Right atrium auricular region (tissue), 2 donors: ENCODE data around the gene RHBDL3. TPM values are rescaled to one million over a fixed set of nuclear protein-coding genes. Genes with fewer than 3 reads are reported as not detected.

Source experiments
- DNase-seq: peaks from one replicate; pipeline ENCODE4 v3.0.0-alpha.2; 2019; ENCODE audit warnings: low spot score
- H3K27ac ChIP-seq, 2 donors: fragments of 200-600 bp; sonication (generic); 1 replicate in 1 of 2; 2 replicates in 1 of 2; pipeline ENCODE4 v1.5.1; 2016 to 2019
- H3K27me3 ChIP-seq, 2 donors: fragments of 200-600 bp; sonication (generic); one replicate each; pipeline versions ENCODE4 v1.5.1 to v1.6.0; 2017 to 2019
- H3K36me3 ChIP-seq: fragments of 200-600 bp; sonication (generic); one replicate; pipeline ENCODE4 v1.5.1; 2016
- H3K4me1 ChIP-seq, 2 donors: fragments of 200-600 bp; sonication (generic); one replicate each; pipeline versions ENCODE4 v1.5.1 to v1.6.0; 2017 to 2019
- H3K4me3 ChIP-seq, 2 donors: fragments of 200-600 bp; sonication (generic); 1 replicate in 1 of 2; 2 replicates in 1 of 2; pipeline ENCODE4 v1.5.1; 2017 to 2019; ENCODE audit warnings: mild to moderate bottlenecking in 1 of 2, moderate library complexity in 1 of 2
- H3K9me3 ChIP-seq, 2 donors: fragments of 200-600 bp; sonication (generic); one replicate each; pipeline ENCODE4 v1.5.1; 2019
- total RNA-seq, 2 donors: library from RNA; depleted of rRNA; stranded (reverse); fragments of >200 nt; gene quantifications; one replicate each; pipeline ENCODE4 v1.1.0, GENCODE V29; 2016
- TF ChIP-seq, protein P1 (sequence below), 2 donors: fragments of 200-600 bp; sonication (generic); IDR thresholded peaks; one replicate each; pipeline ENCODE4 v1.5.1; 2019; ENCODE audit warnings: antibody characterized with exemption in 2 of 2

The RHBDL3 gene
- total RNA-seq, 2 donors from 2014 or later: 18.0 to 19.2 TPM

DNA sequence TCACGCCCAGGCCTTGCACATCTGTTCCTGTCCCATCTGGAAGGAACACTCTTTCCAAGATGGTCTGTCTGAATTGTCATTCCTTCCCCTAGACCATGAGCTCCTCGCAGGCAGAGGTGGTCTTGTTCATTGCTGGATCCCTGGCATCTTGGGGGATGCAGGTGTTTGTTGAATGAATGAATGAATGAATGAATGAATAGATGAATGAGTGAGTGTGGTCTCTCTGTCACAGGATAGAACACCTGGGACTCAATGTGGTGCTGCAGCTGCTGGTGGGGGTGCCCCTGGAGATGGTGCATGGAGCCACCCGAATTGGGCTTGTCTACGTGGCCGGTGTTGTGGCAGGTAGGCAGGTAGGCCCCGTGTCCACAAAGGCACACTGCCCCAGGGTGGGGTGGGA lies 32.2 kb downstream of the RHBDL3 start:
- Histone ChIP-seq H3K9me3 (no peaks in the 10 kb centered on the region), H3K36me3 (no peaks in the 10 kb centered on the region), H3K27me3 (no peaks in the 10 kb centered on the region), H3K4me3 (no peak overlapping the region), H3K4me1 (peaks cover 0 to under 1% of the 10 kb centered on the region in 2 donors), H3K27ac (no peak overlapping the region)
- no peak for DNase-seq
- TF ChIP-seq, protein P1, sequence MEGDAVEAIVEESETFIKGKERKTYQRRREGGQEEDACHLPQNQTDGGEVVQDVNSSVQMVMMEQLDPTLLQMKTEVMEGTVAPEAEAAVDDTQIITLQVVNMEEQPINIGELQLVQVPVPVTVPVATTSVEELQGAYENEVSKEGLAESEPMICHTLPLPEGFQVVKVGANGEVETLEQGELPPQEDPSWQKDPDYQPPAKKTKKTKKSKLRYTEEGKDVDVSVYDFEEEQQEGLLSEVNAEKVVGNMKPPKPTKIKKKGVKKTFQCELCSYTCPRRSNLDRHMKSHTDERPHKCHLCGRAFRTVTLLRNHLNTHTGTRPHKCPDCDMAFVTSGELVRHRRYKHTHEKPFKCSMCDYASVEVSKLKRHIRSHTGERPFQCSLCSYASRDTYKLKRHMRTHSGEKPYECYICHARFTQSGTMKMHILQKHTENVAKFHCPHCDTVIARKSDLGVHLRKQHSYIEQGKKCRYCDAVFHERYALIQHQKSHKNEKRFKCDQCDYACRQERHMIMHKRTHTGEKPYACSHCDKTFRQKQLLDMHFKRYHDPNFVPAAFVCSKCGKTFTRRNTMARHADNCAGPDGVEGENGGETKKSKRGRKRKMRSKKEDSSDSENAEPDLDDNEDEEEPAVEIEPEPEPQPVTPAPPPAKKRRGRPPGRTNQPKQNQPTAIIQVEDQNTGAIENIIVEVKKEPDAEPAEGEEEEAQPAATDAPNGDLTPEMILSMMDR (IDR thresholded peaks at IDR 0.05): no peak

DNA sequence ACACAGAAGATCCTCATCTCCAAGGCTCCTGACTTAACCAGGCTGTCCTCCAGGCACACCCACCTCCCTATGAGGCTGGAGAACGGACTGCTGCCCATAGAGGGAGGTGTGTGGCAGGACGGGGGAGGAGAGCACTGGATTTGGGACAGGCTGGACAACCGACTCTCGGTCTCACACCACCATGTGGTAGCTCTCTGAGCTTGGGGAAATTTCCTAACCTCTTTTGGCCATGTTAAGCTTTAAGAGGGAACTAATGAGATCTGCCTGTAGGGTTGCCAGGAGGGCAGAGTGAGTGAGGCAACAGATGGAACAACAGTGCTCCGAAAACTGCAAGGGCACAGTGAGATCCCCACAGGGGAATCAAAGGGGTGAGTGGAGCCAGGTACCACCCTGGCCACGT lies 32.7 kb downstream of the RHBDL3 start:
- Histone ChIP-seq H3K36me3 (no peaks in the 10 kb centered on the region), H3K9me3 (no peaks in the 10 kb centered on the region), H3K27ac (no peak overlapping the region), H3K4me3 (no peak overlapping the region), H3K27me3 (no peaks in the 10 kb centered on the region), H3K4me1 (peaks cover 0 to 5% of the 10 kb centered on the region in 2 donors)
- TF ChIP-seq, protein P1 (IDR thresholded peaks at IDR 0.05): no peak
- DNase-seq: no peak

DNA sequence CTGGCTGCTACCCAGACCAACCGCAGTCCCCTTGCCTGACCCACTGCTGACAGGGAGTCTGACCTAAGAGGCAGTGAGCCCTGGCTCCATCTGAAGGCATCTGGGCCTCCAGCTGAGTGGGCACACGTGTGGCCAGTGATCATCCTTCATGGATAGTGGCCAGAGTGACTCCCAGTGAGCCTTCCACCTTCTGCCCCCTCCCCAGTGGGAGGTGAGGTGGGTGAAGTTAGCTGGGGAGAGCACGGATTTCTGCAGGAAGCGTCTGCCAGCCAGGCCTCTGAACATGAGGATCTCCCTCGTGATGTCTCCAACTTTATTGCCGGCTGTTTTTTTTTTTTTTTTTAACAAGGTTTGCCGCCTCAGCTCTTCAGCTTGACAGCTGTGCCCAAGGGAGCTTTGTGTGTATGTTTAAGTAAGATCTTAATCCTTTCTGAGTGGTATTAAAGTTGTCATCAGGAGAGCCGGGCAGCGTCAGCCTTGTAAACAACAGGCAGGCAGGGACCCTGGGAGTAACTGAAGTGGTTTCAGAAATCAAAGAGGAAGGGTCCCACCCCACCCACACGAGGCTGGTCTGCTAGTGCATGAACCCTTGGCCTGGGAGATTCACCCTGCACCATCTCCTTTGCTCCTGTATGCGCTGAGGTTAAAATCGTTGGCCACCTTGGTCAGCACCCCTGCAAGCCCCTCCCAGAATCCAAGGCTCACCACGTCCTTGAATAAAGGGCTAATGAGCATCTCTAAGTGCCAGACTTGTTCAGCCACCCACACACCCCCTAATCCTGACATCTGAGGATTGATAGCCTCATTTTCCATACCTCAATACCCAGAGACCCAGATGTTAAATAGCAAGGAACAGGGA lies 33.3 kb downstream of the RHBDL3 start:
- H3K36me3 ChIP-seq: no peaks in the 10 kb centered on the region
- TF ChIP-seq, protein P1 (IDR thresholded peaks at IDR 0.05): no peak
- H3K4me3 ChIP-seq: no peak overlapping the region
- no peak overlapping the region for H3K27ac ChIP-seq
- no peak for DNase-seq
- no peaks in the 10 kb centered on the region for H3K27me3 ChIP-seq
- H3K4me1 ChIP-seq: peaks cover 0 to 10% of the 10 kb centered on the region in 2 donors
- H3K9me3 ChIP-seq: no peaks in the 10 kb centered on the region

DNA sequence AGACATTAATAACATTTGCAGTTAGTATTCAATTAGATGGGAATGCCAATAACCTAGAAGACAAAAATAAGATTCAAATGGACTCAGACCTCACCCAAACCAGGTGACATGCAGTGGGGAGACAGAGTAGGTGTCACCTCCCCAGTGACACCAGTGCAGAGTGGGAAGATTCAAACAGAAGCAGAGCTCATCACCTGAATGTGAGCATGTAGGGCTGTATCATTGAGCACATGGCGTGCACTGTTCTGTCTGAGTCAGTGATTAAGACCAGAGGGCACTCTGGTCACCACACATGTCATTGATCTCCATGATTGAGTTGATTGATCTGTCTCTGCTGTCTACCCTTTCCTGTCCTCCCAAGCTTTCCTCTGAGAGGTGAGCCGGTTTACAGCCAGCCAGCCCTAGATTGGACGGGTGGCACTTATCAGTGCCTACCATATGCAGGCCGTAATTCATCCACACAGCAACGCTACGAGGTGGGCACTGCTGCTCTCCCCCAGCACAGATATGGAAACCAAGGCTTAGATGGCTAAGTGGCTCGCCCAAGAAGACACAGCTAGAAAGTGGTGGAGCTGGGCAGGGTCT lies 34.0 kb downstream of the RHBDL3 start:
- Histone ChIP-seq H3K36me3 (no peaks in the 10 kb centered on the region), H3K4me3 (no peak overlapping the region), H3K27ac (no peak overlapping the region), H3K4me1 (peaks cover 0 to 17% of the 10 kb centered on the region in 2 donors), H3K9me3 (no peaks in the 10 kb centered on the region), H3K27me3 (no peaks in the 10 kb centered on the region)
- TF ChIP-seq, protein P1 (IDR thresholded peaks at IDR 0.05): no peak
- no peak for DNase-seq

DNA sequence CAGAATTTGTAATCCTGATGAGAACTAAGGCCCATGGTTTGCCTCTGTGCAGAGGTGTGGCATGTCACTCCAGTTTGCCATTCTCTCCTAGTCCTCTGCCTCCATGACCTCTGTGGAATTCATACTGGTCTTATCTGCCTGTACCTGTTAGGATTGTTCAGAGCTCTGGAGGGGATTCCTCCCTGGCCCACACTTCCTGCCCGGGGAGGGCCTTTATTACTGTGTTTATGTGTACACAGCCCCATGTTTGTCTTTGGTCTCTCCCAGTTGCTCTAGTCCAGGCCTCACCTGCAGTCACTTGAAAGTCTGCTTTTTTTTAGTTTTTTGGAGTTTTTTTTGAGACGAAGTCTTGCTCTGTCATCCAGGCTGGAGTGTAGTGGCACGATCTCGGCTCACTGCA lies 36.4 kb downstream of the RHBDL3 start:
- Histone ChIP-seq H3K4me1 (peaks cover 0 to 17% of the 10 kb centered on the region in 2 donors), H3K36me3 (no peaks in the 10 kb centered on the region), H3K27me3 (no peaks in the 10 kb centered on the region), H3K27ac (no peak overlapping the region), H3K9me3 (no peaks in the 10 kb centered on the region), H3K4me3 (no peak overlapping the region)
- TF ChIP-seq, protein P1 (IDR thresholded peaks at IDR 0.05): no peak
- DNase-seq: no peak
